HG03097 (cell line): ENCODE results near the gene FAM120B.
"Not testable (repeated sequence)": the region's sequence is repeated elsewhere in the genome, so short reads cannot be mapped to it uniquely, and the experiment has no call there.

ENCODE experiments used
- ATAC-seq: cut with Tn5 transposase; IDR thresholded peaks from one replicate; pipeline ENCODE4 v1.9.1; 2021; ENCODE audit not compliant: unreplicated experiment, low FRiP score

The FAM120B gene

DNA sequence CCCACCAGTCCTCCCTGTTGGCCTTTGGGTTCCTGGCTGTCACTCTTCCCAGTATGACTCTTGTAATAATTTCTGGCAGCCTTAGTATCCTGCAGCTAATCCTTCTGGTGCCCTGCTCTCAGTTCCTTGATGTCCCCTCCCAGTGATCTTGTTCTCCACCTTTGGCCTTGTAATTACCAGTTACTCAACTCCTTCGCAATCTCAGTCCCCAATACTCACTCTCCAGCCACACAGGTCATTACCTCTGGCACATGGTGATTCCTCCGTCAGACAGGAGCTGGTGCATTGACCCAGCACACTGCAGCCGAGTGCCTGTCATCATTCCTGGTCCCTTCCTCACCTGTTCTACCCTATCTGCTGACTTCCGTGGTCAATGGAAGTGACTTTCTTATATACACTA lies 101.4 kb downstream of the FAM120B start:
- no peak for ATAC-seq

DNA sequence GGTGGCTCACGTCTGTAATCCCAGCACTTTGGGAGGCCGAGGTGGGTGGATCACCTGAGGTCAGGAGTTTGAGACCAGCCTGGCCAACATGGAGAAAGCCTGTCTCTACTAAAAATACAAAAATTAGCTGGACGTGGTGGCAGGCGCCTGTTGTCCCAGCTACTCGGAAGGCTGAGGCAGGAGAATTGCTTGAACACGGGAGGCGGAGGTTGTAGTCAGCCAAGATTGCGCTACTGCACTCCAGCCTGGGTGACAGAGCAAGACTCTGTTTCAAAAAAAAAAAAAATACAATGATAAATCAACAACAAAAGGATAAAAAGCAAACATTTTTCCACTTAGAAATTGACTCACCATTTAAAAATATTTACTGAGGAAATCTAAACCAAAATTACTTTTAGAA lies 103.2 kb downstream of the FAM120B start:
- not testable (repeated sequence) for ATAC-seq

DNA sequence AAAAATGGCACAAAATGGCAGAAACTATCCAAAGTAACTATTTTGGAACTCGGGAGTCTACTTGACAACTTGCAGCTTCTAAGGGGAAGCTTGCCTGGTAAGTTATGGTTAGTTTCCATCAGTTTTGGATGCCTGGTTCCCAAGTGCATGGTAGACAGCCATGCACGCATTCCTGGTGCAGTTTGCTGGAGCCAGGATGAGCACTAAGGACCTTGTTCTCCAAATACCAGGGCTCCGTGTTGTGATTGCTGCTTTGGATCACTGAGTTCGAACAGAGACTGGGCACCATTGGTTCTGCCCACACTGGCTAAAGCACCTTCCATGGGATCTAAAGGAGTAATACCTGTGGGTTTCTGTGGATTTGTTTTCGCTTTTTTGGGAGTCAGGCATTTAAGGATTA lies 103.7 kb downstream of the FAM120B start:
- no peak for ATAC-seq

DNA sequence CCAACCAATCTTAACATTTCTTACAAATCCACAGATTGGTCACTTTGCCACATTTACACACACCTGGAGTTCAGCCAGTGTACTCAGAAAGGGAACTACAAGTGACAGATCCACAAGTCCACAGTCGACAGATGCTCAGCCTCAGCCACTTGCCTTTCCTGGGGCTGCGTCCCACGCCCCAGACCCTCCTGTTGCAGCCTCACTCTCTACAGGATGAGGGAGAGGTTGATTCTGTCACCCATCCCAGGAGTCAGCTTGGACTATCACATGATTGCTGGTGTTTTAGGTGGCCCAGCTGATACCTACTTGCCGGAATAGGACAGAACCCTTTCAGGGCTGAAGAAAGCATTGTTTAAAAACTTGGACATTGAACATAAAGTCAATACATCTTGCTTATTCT lies 108.8 kb downstream of the FAM120B start:
- no peak for ATAC-seq

DNA sequence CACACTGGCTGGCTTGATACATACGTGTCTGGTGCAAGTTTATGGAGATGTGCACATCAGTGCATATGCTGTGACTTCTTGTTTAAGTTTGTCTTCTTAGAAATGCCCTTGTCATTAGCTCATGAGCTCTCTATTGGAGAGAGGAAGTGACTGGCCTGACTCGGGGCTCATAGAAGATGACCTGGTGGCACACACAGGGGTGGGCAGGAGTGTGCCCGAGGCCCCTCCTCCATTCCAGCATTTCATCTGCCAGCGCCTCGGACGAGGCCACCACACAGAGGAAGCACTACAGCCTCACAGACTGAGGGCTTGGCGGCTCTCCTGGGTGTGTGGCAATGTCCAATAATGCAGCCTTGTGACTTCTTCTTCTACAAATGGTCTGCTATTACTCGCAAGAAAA lies 109.7 kb downstream of the FAM120B start:
- no peak for ATAC-seq

DNA sequence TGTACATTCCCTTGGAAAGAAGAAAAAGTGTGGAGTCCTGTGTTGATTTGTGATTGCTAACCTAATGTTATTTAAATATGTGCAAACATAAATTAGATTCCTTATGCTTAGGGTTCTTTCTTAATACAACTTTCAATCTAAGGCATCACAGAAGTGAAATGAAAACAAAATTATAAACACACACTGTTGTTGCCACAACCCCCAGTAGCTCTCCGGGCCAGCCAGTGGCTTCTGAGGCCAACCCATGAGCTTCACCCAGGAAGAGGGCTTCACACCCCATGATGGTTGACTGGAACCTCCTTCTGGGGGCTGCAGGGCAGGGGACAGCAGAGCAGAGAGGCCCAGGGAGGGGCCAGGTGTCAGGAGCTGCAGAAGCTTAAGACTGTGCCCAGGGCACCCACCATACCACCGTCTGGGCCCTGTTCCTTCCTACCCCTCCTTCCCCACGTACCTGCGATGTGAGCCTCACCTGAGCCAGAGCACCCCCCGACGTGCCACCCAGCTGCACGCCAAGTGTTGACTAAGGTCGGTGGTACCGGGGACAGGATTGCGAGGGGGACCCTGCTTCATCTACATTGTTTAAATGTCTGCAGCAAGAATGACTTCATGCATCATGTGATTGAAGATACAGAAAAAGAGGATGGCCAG lies 110.5 kb downstream of the FAM120B start:
- no peak for ATAC-seq

DNA sequence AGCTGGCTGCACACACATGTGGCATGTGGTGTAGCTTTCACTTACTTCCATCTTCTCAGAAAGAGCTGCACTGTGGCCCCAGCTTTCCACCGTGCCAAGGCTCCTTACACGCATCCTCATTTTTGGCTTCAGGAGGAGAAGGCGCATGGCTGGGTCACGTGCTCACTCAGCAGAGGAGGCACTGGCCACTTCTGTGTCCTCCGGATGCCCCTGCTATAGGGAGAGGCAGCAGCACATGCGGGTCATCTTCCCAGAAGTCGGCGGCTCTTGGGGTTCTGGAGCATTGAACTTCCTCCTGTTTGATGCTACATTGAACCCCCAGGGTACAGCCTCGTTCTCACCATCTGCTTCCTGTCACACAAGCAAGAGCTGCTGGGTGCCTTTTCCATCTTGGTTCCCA lies 111.3 kb downstream of the FAM120B start:
- no peak for ATAC-seq

DNA sequence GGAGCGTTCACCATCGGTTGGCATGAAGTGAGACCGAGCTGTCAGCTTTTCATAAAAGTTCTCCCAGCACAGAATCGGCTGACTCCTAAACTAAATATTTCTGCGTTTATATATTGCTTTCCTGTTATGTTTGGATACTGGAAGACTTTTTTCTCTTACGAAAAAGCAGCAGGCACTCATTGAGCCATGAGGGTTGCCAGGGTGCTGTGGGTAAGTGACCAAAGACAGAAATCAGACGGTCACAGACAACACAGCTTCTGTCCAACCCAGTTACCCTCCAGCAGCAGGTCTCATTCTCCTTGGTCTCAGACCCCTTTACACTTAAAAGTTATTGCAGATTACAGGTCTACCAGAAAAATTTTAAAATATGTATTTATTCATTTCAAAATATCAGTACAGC lies 113.7 kb downstream of the FAM120B start:
- ATAC-seq, result no peak

DNA sequence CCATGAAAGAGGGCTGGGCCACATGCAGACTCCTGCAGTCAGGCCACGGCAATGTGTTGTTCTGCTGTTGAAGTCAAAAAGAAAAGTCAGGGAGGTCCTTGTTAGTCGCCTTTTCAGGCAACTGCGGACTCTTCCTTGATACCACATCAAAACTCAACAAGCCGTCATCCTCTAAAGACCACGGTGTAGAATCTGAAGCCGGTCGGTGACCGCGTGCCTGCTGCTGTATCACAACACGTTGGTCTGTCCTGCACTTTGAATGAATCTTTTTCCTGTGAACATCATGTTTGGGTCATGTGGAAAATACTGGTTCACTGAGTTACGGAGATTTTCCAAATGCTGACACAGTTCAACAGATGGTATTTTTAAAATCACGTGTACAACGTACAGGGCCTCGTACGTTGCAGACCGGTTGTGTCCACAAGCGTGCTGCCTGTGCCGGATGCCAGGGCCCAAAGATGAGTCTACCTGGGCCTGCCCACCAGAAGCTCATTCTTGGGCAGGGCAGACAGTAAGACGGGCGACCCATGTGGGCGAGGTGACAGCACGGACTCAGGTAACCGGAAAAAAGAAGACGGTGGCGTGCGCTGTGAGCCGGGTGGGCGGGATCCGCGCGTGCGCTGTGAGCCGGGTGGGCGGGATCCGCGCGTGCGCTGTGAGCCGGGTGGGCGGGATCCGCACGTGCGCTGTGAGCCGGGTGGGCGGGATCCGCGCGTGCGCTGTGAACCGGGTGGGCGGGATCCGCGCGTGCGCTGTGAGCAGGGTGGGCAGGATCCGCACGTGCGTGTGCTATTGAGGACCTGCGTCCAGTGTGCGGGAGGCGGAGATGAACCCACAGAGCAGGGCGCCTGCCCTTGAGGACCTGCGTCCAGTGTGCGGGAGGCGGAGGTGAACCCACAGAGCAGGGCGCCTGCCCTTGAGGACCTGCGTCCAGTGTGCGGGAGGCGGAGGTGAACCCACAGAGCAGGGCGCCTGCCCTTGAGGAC lies 114.5 kb downstream of the FAM120B start:
- ATAC-seq, result no peak

DNA sequence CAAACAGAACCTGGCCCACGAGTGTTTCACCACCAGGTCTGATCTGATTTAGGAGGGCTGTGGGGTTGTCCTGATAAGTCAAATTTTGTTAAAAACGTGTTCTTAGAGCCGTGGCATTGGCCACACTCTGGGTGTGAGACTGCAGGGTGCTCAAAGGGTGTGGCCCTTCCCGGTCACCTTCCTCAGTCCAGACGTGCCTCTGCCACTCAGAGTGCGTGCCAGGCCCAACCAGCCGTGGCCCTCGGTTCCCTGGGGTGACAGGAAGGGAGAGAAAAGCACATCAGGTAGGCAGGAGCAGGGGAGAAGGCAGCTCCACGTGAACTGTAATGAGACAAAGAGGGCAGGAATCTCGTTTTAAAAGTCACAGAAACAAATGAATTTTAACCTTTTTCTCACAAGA lies 115.4 kb downstream of the FAM120B start:
- ATAC-seq, result no peak

DNA sequence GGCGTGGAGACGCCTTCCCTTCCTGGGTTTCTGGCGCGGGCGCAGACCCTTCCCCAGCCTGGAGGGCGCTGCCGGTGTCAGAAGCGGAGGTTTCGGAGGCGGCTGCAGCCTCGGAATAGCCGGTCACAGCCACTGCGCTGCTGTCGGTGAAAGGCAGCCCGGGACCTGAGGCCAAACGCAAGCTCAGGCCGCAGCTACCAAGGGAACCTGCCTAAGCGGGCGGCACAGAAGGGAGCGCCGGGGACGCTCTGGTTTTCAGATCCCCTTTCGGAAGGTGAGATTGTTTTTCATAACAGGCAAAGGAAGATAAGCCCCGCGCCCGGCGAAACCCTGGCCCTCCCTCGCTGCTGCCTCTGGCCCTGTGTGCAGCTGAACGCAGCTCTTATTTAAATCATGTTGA lies 116.5 kb downstream of the FAM120B start:
- ATAC-seq, result no peak

DNA sequence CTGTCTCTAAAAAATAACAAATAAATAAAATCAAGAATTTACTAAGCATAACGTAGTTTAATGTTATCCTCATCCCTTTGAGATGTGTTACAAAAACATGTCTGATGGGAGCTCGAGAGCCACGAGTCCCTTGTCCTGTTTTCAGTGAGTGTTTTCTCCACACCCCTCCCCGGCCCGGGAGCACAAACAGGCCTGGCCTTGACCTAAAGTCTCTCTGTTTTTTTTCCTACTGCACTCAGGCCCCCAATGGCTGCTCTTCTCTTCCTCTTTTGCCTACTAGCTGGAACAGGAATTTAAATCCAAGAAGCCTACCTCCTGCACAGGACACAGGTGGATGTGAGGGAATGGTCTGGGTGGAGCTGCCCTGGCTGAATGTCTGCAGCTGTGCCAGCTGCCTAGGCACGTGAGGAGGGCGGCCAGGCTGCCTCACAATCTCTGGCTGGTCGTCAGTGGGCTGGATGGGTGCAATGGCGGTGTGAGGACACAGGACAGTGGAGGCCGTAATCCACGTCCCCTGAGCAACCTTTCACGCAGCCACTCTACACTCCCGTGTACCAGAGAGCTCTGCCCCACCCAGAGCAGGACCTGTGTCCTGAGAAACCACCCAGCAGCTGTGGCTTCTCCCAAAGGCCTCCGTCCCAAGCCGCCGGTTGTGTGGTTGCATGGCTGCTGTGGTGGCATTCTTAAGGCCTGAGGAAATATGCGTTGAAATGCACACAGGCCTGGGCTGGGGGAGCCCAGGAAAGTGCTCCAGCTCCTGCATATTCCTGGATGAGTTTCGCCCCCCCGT lies 117.5 kb downstream of the FAM120B start:
- ATAC-seq, result no peak

DNA sequence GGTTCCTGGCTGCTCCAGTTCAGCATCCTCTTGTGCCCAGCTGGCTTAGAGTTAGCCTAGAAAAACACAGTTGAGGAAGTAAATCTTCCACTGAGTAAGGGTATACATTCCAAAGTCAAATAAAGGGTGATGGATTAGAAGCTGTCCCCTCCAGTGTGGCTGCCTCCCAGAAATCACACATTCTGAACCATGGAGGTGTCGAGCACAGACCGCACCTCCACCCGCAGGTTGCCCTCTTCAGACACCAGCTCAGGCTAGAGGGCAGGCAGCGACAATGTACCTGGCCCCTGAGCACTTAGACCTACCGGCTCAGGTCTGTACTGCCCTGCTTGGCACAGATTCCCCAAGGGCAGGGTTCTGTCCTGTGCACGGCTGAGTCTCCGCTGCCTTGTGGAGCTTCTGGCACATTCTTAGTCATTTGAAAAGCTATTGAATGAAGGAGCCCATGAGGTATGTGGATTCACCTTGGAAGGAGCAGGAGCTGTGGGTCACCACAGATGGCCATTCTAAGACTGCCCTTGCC lies 118.1 kb downstream of the FAM120B start:
- ATAC-seq, result no peak

DNA sequence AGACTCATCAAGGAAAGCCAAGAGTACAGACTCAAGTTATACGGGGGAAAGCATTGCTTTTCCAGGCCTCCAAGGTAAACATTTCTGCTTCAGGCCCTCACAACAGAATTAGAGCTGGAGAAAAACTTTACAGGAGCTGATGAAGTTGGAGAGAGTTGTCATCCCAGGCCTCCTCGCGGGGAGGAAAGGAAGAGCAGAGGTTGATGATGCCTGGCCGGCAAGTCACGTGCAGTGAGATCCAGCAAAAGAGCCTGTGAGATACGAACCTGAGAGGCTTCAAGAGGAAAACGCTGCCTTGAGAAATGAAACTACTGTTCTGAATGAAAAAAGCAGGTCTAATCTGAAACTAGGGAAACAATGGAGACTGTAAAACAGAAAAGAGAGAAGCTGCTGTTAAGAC lies 122.9 kb downstream of the FAM120B start:
- ATAC-seq, result no peak

DNA sequence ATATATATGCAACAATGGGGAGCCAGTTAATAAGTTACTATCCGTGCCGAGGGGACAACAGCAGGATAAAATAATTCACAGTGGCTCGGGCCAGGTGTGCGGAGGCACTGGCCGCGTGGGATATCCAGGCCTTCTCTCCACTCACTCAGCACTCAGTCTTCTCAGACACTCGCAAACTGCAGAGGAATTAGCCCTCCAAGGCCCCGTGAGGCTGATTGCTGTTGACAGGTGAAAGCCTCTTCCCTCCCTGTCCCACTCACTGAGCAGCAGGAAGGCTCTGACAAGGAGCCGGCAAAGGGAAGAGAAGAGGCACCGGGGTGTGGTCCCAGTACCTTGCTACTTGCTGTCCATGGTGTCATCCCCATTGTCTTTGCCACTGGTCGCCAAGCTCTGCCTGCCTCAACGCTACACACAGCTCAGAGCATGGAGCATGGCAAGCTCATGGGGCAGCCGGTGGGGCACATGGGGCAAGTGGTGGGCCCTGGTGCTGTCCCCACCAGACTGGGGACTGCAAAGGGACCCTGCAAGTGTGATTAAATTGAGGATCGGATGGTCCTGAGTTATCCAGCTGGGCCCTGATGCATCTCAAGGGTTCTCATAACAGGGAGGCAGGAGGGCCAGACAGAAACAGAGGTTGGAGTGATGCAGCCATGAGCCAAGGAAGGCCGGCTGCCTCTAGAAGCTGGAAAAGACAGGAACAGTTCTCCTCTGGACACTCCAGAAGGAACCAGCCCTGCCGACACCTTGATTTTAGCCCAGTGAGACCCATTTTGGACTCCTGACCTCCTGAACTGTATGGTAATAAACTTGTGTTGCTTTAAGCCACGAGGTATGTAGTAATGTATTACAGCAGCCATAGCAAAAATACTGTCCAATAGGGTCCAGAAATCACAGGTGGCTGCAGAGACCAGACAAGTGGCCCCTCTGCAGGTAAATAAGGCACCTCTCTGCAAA lies 126.9 kb downstream of the FAM120B start:
- ATAC-seq, result no peak

DNA sequence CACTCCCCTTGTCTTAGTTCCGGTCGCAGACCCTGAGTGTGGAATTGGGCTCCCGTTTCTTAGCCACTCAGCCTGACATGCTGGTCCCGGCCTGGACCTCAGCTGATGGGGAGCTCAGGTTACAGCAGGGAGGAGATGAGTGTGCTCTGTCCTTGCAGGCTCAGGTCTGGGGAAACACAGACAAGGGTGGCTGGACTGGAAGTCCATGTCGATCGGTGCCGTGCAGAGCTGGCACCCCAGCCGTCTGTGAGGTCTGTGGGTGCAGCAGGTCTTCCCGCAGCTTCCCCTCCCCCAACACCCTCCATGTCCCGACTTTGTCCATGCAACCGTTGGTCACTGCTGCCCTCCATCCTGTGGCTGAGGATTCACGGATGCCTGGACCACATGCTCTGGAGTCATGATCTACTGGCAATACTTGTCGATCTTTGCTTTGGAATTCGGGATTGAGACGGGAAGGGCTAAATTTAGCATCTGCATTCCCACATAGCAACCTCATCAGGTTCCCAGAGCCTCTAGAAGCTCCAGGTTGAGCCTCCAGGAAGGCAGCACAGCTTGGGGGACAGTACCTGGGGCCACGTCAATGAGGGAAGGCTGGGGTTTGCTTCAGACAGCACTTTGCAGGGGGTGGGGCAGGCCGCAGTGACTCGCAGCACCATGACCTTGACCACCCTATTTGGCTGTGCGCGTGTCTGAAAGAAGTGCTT lies 127.7 kb downstream of the FAM120B start:
- ATAC-seq, result no peak

DNA sequence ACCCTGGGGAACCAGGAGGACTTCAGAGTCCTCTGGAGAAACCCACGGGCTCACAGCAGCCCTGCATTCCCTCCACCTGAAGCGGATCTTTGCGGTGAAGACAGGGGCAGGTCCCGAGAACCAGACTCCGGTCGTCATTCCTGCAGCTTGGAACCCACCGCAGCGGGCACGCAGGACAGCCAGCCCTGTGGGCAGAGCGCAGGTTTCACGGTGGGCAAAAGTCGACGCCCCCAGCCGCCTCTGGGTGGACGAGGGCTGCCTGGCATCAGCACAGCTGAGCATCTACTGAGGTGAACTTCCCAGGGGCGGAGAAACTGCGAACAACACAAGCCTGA lies 128.2 kb downstream of the FAM120B start:
- ATAC-seq, result no peak

DNA sequence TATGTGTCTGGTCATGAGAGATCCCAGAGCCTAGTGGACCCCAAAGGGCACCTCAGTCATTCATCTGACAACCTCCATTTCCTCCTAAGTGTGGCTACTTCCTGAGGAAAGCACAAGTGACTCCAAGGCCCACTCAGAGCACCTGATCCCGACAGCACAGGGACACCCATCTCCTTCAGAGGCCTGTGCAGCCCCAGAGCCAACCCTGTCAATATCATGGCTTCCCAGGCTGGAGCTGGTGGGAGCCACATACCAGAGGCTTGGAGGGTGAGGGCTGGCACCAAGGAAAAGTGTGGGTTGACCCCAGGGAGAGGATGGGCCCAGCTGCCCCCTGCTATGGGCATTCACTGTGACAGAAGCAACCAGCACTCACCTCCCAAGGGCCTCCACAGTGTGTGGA lies 129.2 kb downstream of the FAM120B start:
- ATAC-seq, result no peak

DNA sequence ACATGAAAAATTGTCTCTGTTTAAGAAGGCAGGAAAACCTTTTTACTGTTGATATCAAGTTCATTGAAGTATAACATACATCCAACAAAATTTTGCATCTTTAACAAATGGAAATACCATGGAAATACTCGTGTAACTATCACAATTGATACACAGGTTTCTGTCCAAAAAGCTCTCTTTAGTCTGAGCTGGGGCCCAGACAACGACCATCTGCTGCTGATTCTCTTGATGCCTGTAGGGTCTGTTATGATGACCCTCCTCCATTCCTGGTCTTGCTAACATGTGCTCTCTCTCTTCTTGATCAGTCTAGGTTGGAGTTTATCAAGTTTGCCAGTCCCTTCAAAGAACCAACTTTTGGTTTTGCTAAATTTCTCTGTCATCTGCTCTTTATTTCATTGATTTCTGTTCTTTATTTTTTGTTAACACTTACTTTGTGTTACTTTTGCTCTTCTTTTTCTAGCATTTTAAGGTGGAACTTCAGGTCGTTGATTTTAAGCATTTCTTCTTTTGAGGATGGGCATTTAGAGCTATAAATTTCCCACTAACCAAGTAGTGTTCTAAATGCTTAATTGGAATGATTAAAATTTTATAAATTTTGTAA lies 129.8 kb downstream of the FAM120B start:
- no peak for ATAC-seq
